ENCODE data around the gene KCNG2.

DNA sequence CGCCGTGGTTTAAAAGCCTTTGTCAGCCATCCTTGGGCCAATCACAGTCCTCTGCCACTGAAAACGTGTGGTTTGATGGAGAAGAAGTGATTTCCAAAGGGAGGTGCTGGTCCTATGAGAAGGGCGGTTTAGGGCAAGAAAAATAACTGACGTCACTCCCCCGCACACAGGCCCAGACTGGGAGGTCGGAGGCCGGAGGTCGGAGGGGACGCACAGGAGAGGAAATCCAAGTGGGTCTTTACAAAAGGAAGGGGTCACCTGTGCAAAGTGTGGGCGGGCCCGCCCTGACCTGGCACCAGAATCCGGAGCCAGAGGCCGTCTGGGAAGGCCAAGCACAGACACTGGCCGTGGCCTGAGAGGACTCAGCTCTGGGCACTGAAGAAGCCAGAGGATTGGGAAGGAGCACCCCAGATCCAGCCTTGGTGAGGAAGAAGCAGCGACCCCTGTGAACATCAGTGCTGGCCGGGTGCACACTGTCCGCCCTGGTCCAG is 18.0 kb upstream of the KCNG2 start:
- TF ChIP-seq CTCF (IDR thresholded peaks at IDR 0.05) (no peak), EP300 (IDR thresholded peaks at IDR 0.05) (no peak), POLR2A (IDR thresholded peaks at IDR 0.05) (no peak)

Measured in gastroesophageal sphincter (tissue), 3 donors.